ENCODE results near the gene MSX1.

MSX1 gene

DNA sequence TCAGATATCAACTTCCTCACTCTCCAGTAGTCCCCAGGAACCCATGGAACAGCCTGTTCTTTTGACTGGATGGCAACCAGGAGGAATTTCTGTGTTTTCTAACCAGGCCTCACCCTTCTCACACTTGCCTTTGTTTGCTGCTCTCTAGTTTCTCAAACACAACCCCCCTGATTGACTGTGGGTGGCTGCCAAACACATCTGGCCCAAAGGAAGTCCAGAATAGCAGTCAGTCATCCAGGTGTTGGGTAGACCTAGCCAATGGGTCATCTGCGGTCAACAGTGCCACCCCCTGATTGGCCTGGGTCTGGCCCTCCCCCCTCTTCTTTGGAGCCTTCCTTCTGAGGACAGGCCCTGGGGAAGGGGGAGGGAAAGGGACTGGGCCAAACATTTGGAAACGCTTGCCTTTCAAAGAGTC lies 53.7 kb downstream of the MSX1 start:
- no peaks in the 10 kb centered on the region for H3K36me3 Mint-ChIP-seq (ENCODE audit: low read depth)
- H3K27ac Mint-ChIP-seq, result no peak overlapping the region
- no peaks in the 10 kb centered on the region for H3K4me1 Mint-ChIP-seq
- DNase-seq, result no peak
- H3K4me3 Mint-ChIP-seq, result no peak overlapping the region
- TF ChIP-seq, protein P1, sequence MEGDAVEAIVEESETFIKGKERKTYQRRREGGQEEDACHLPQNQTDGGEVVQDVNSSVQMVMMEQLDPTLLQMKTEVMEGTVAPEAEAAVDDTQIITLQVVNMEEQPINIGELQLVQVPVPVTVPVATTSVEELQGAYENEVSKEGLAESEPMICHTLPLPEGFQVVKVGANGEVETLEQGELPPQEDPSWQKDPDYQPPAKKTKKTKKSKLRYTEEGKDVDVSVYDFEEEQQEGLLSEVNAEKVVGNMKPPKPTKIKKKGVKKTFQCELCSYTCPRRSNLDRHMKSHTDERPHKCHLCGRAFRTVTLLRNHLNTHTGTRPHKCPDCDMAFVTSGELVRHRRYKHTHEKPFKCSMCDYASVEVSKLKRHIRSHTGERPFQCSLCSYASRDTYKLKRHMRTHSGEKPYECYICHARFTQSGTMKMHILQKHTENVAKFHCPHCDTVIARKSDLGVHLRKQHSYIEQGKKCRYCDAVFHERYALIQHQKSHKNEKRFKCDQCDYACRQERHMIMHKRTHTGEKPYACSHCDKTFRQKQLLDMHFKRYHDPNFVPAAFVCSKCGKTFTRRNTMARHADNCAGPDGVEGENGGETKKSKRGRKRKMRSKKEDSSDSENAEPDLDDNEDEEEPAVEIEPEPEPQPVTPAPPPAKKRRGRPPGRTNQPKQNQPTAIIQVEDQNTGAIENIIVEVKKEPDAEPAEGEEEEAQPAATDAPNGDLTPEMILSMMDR (IDR thresholded peaks at IDR 0.05), result no peak
- peaks cover 49% of the 10 kb centered on the region for H3K27me3 Mint-ChIP-seq (ENCODE audit: low read depth, poor library complexity)
- H3K9me3 Mint-ChIP-seq, result peaks cover 10% of the 10 kb centered on the region

Measured in nephron progenitor cell (in vitro differentiated cells).